Esophagus (tissue), 2 donors: Measurements from ENCODE around the gene SCGN. TPM values are rescaled to one million over a fixed set of nuclear protein-coding genes. Genes with fewer than 3 reads are reported as not detected.

Source experiments
- H3K27ac ChIP-seq, 2 donors: one replicate each; pipeline ENCODE4 v1.5.1; 2013; ENCODE audit warnings: low read depth in 2 of 2, mild to moderate bottlenecking in 2 of 2, inconsistent platforms in 1 of 2, low read length in 1 of 2, moderate library complexity in 1 of 2
- H3K27me3 ChIP-seq, 2 donors: one replicate each; pipeline ENCODE4 v1.6.1; 2013; ENCODE audit warnings: low read length in 2 of 2, control low read depth in 1 of 2, mild to moderate bottlenecking in 1 of 2; ENCODE audit not compliant: insufficient read depth in 2 of 2, control insufficient read depth in 1 of 2
- H3K36me3 ChIP-seq, 2 donors: one replicate each; pipeline ENCODE4 v1.6.1; 2013; ENCODE audit warnings: low read length in 1 of 2; ENCODE audit not compliant: control insufficient read depth in 2 of 2, insufficient read depth in 2 of 2
- H3K4me1 ChIP-seq, 2 donors: one replicate each; pipeline ENCODE4 v1.6.1; 2013; ENCODE audit warnings: low read length in 1 of 2; ENCODE audit not compliant: control insufficient read depth in 2 of 2, insufficient read depth in 2 of 2
- H3K4me3 ChIP-seq, 2 donors: one replicate each; pipeline ENCODE4 v1.5.1; 2013; ENCODE audit warnings: low read length in 2 of 2, mild to moderate bottlenecking in 2 of 2, low read depth in 1 of 2, moderate library complexity in 1 of 2
- H3K9me3 ChIP-seq, 2 donors: one replicate each; pipeline ENCODE4 v1.6.1; 2013; ENCODE audit warnings: mild to moderate bottlenecking in 2 of 2, low read depth in 1 of 2, low read length in 1 of 2, moderate library complexity in 1 of 2; ENCODE audit not compliant: control insufficient read depth in 2 of 2, insufficient read depth in 1 of 2
- WGBS, 2 donors: extraction: QIAGEN DNeasy Blood & Tissue Kit; methylation state at CpG; one replicate each; pipeline ENCODE4 v1.1.7; 2013; 5-methylcytosine and 5-hydroxymethylcytosine counted together
- polyA plus RNA-seq, 2 donors: library from polyadenylated mRNA; stranded (reverse); fragments of 200-250 nt; gene quantifications; one replicate each; pipeline ENCODE4 v1.2.3, GENCODE V29; 2013
- donor health status: healthy with polysubstance abuse.
- donor health status: Bipolar disorder and iron deficiency.

Gene SCGN
- polyA plus RNA-seq, 2 donors = 0.08 TPM; not detected in 1

DNA sequence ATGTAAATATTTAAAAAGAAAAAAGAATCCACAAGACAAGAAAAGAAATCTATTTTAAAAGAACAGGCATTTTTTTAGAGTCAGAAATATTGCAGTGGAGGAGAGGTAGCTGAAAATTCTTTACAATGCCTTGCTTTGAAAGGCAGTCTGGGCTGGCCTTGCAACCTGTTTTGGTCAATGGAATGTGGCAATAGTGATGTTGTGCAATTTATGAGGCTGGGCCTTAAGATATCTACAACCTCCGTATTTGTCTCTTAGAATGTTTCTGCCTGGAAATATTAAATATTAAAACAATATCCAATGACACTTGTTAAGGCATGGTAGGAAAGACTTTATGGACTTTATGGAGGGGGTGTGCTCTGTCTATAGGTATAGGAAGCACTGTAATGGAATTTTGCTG is 14.8 kb upstream of the SCGN start:
- 70 to 71% methylated on average over 1 of the region's 1 CpG for WGBS, 2 donors
- Histone ChIP-seq H3K9me3 (no peaks in the 10 kb centered on the region), H3K27me3 (no peaks in the 10 kb centered on the region), H3K4me1 (no peaks in the 10 kb centered on the region), H3K4me3 (no peak overlapping the region), H3K27ac (no peak overlapping the region), H3K36me3 (no peaks in the 10 kb centered on the region)

DNA sequence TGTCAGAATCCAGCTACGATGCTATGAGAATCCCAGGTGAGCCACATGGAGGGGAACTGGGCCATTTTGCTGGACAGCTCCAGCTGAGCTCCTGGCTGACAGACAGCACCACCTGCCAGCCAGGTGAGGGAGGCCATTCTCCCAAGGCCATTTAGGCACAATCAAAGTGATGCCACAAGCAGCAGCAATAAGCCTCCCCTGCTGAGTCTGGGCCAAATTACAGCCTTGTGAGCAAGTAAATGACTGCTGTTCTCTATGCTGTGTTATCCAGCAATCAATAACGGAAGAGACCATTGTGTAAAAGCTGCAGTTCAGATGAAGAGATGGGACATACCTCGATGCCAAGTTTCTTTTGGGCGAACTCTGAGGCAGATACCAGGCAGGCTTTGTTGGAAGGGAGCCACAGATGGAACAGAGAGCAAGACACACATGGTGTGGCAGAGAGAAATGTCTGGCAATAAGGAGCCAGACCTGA is 14.0 kb upstream of the SCGN start:
- Histone ChIP-seq H3K27ac (no peak overlapping the region), H3K36me3 (no peaks in the 10 kb centered on the region), H3K9me3 (no peaks in the 10 kb centered on the region), H3K27me3 (no peaks in the 10 kb centered on the region), H3K4me3 (no peak overlapping the region), H3K4me1 (no peaks in the 10 kb centered on the region)
- WGBS, 2 donors = 54 to 56% methylated on average over 4 of the region's 4 CpGs

DNA sequence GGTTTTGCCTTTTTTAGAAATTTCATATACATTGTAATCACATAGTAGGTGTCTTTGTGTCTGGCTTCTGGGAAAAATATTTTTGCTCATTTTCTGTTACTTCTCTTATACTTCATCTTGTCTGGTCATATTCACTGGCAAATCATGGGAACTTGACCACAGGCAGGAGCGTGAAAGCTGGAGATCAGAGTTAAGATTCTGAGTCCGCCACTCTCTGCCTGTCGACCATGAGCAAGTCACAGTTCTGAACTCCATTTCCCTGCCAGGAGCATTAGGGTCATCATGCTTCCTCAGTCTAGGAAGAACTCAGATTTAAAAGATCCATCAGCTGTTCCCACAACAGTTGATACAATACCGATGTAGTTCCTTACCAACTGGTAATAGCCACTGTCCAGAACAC is 12.4 kb upstream of the SCGN start:
- 85 to 89% methylated on average over 4 of the region's 4 CpGs for WGBS, 2 donors
- Histone ChIP-seq H3K9me3 (no peaks in the 10 kb centered on the region), H3K27ac (no peak overlapping the region), H3K4me1 (no peaks in the 10 kb centered on the region), H3K4me3 (no peak overlapping the region), H3K36me3 (no peaks in the 10 kb centered on the region), H3K27me3 (no peaks in the 10 kb centered on the region)

DNA sequence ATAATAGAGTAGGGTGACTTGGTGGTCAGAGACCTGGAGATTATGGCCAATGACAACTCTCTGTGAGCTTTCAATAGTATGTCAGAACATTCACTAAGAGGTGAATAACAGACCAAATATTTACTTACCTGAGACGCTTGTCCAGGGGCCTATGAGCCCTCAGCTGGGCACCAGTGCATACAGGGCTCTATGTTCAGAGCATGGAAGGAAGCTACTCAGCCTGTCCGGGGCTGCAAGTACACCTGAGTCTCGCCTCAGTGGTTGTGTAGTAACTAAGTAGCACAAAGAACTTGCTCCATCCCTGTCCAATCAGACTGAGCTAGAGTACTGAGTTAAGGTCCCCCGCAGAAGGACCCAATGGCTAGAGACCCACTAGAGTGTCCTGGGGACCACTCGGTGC is 11.6 kb upstream of the SCGN start:
- H3K27ac ChIP-seq = no peak overlapping the region
- H3K27me3 ChIP-seq = no peaks in the 10 kb centered on the region
- no peak overlapping the region for H3K4me3 ChIP-seq
- H3K36me3 ChIP-seq = no peaks in the 10 kb centered on the region
- 68 to 70% methylated on average over 5 of the region's 5 CpGs for WGBS, 2 donors
- no peaks in the 10 kb centered on the region for H3K9me3 ChIP-seq
- no peaks in the 10 kb centered on the region for H3K4me1 ChIP-seq

DNA sequence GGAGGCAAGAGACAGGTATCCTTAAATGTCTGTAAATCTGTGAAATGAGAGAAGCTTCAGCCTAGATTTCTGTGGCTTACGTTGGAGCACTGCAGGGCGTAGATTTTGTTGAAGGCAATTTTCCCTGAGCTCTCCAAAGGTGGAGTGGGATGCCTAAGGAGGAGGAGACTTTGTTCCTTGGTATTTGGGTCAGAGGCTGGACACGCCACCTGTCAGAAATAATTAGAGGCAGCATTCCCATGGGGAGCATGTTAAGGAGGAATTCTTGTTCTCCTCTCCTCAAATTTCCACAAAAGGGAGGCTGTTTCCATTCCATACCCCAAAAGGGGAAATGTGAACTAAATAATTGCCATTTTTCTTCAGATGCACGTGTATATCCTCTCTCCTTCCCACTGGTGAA is 11.1 kb upstream of the SCGN start:
- no peaks in the 10 kb centered on the region for H3K9me3 ChIP-seq
- H3K27me3 ChIP-seq = no peaks in the 10 kb centered on the region
- 76 to 82% methylated on average over 4 of the region's 4 CpGs for WGBS, 2 donors

DNA sequence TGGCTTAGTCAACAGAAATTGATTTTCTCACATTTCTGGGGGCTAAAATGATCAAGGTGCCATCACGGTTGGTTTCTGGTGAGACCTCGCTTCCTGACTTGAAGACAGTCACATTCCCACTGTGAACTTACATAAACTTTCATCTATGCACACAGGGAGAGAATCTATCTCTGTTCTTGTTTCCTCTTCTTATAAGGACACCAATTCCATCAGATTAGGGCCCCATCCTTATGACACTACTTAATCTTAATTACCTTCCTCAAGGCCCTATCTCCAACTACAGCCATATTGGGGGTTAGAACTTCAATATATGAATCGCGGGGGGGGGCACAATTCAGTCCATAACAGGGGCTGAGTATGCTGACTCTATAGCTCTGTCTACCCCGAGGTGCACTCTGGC is 10.6 kb upstream of the SCGN start:
- Histone ChIP-seq H3K27me3 (no peaks in the 10 kb centered on the region), H3K9me3 (no peaks in the 10 kb centered on the region), H3K4me1 (no peaks in the 10 kb centered on the region), H3K36me3 (no peaks in the 10 kb centered on the region), H3K27ac (no peak overlapping the region), H3K4me3 (no peak overlapping the region)
- WGBS, 2 donors = 65 to 72% methylated on average over 5 of the region's 5 CpGs

More for the DNA sequence above, 11.1 kb upstream of the SCGN start:
- H3K4me3 ChIP-seq = no peak overlapping the region
- no peaks in the 10 kb centered on the region for H3K36me3 ChIP-seq
- no peak overlapping the region for H3K27ac ChIP-seq
- H3K4me1 ChIP-seq = no peaks in the 10 kb centered on the region

DNA sequence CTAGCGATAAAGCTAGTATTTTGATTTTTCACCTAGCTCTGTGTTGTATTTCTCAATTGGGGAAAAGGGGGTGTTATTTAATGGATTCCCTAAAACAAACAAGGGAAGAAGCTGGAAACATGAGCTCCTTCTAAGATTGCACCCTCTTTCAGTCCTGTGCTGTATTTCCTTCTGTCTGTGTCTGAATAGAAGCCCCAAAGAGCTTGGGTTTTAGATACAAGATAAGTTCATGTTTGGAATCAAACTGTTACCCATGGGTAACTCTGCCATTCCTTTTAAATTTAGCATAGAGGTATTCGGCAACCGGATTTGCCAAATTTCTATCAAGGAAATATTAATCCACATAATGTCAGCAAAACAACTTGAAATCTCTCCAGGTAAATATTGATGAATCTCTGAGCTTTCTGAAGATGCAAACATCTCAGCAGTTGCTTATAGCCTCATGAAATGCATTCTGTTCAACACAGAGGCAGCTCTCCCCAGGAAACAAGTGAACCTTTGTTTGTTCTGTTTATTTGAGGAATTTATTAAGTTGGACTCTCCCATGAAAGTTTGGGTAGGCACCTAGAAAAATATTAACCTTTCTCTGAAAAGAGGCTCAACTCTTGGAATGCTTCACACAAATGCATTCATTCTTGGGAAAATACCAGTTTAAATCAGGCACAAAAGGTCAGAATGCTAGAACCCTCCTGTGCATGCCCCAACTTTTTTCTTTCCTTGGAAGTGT is 9.9 kb upstream of the SCGN start:
- Histone ChIP-seq H3K4me1 (no peaks in the 10 kb centered on the region), H3K36me3 (no peaks in the 10 kb centered on the region), H3K27me3 (no peaks in the 10 kb centered on the region), H3K27ac (no peak overlapping the region), H3K9me3 (no peaks in the 10 kb centered on the region), H3K4me3 (no peak overlapping the region)
- 65 to 72% methylated on average over 3 of the region's 3 CpGs for WGBS, 2 donors

DNA sequence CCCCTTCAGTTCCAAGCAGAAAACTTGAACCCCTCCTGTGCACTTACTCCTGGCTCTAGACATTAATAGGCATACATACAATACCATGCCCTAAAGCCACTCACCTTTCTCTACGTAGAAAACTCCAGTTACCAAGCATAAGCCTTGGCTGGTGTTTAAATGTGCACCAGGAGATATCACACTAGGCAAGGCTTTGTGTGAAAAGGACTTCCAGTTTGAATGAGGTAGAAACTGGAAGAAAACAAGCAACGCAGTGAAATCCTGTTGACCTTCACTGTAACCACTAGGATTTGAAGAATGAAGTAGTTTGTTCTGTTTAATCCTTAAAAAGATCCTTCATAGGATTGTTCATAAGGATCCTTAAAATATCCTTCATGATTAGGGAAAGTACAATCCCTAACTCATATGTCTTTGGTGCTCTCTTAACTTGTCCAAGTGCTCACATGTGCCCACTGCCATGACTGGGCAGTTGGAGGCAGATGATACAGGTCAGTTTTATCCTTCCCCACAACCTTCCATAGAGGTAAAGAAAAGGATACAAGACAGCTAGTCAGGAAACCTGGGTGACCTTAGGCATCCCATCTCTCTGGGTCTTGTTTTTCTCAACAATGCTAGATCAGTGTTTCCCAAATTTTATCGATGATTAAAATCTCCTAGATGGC is 9.2 kb upstream of the SCGN start:
- Histone ChIP-seq H3K27ac (no peak overlapping the region), H3K36me3 (no peaks in the 10 kb centered on the region), H3K4me3 (no peak overlapping the region), H3K27me3 (no peaks in the 10 kb centered on the region), H3K9me3 (no peaks in the 10 kb centered on the region), H3K4me1 (no peaks in the 10 kb centered on the region)
- 64 to 69% methylated on average over 3 of the region's 3 CpGs for WGBS, 2 donors

DNA sequence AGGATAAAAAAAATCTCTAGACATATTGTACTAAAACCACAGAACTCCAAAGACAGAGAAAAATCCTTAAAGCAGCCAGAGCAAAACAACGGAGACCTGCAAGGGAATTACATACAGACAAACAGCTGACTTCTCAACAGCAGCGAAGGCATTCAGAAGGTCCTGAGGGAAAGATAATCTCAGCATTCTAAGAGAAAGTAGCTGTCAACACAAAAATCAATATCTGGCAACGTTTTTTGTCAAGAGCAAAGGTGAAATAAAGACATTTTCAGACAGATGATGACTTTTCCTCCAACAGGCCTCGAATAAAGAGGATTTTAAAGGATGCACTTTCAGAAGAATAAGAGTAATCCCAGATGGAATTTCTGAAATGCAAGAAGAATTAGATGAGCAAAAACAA is 6.1 kb upstream of the SCGN start:
- no peaks in the 10 kb centered on the region for H3K4me1 ChIP-seq
- H3K27ac ChIP-seq = no peak overlapping the region
- no peaks in the 10 kb centered on the region for H3K36me3 ChIP-seq
- 53 to 55% methylated on average over 4 of the region's 4 CpGs for whole genome bisulfite sequencing, 2 donors
- no peak overlapping the region for H3K4me3 ChIP-seq
- no peaks in the 10 kb centered on the region for H3K27me3 ChIP-seq
- no peaks in the 10 kb centered on the region for H3K9me3 ChIP-seq

DNA sequence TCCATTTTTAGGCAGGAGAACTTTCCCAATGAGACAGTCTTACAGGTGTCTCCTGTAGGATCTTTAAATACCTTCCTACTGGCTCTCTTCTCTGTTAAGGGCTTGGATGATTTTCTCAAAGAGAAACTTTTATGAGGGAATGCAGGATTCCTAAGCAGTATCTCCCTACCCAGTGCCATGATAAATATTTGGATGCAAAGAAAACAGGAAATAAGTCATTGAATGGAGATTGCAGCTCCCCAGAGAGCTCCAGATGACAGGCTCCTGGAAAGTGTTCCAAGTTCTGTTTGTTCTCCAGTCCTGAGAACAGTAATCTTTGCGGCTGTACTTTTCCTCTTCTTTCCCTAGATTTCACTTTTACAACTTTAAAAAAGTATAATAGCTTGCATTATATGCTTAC is 2.4 kb upstream of the SCGN start:
- 40 to 65% methylated on average over 1 of the region's 1 CpG for WGBS, 2 donors
- H3K9me3 ChIP-seq = no peaks in the 10 kb centered on the region
- no peak overlapping the region for H3K4me3 ChIP-seq
- no peaks in the 10 kb centered on the region for H3K4me1 ChIP-seq
- no peaks in the 10 kb centered on the region for H3K36me3 ChIP-seq
- H3K27me3 ChIP-seq = peaks cover 0 to 5% of the 10 kb centered on the region in 2 donors
- H3K27ac ChIP-seq = no peak overlapping the region
